ENCODE data around the gene NRF1.
A peak's percentile ranks its signal among the peaks of the same experiment; 100 is the strongest.
"Not testable (repeated sequence)": the region's sequence is repeated elsewhere in the genome, so short reads cannot be mapped to it uniquely, and the experiment has no call there.

NRF1 gene

GRCh38 chr7:129649128-129649690, 37.7 kb downstream of the NRF1 start:
- no peak for DNase-seq

DNA sequence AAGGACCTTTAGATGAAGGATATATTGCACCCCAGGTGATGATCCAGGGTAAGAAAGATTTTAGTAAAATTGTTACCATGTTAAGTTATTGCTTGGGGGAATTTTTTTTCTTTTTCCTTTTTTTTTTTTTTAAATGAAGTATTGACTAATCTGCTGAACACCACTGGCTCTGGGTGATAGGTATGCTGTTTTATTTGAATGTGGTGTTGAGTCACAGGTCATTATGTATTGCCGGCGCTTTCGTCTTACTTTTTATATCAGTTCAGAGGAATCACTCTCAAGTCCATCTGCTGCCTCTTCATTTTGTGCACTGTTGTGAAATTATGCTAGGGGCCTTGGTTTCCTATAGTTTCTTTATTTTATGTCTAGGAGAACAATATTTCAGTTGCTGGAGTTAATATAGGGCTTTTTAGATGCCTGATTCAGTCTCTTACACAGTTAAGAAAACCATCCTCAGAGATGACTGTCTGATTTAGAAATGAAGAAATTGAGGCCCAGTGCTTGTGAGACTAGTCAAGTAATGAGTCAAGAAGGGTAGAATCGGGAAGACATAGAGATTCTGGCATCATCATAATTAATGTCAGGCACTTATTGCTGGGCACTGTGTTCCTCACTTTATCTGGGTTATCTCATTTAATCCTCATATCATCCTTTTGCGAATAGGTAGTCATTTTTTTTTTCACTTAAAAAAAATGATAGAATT, 38.7 kb downstream of the NRF1 start:
- DNase-seq = no peak

DNA sequence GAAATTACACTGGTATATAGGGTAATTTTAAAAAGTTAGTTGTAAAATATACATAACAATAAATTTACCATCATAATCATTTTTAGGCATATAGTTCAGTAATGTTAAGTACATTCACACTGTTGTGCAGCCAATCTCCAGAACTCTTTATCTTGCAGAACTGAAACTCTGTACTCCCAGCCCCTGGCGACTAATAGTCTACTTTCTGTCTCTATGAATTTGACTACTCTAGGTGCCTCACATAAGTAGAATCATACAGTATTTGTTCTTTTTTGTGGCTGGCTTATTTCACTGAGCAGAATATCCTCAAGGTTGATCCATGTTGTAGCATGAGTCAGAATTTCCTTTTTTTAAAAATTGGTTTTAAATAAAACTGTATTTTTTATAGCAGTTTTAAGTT, 41.4 kb downstream of the NRF1 start:
- no peak for DNase-seq

DNA sequence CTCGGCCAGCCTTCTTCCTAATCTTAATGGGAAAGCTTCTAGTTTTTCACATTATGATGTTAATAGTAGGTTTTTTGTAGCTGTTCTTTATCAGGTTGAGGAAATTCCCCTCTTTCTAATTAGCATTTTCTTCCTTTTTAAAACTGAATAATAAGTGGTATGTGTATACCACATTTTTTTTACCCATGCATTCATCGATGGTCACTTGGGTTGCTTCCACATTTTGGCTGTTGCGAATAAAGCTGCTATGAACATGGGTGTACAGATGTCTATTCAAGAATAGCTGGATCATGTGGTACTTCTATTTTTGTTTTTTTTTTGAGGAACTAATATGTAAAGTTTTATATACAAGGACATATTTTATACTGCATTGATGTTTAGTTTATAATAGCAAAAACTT, 44.3 kb downstream of the NRF1 start:
- DNase-seq = no peak

GRCh38 chr7:129657363-129657762, 45.8 kb downstream of the NRF1 start:
- no peak for DNase-seq

- not testable (repeated sequence) for DNase-seq
Observed at GRCh38 chr7:129659907-129660306, 48.4 kb downstream of the NRF1 start.

DNA sequence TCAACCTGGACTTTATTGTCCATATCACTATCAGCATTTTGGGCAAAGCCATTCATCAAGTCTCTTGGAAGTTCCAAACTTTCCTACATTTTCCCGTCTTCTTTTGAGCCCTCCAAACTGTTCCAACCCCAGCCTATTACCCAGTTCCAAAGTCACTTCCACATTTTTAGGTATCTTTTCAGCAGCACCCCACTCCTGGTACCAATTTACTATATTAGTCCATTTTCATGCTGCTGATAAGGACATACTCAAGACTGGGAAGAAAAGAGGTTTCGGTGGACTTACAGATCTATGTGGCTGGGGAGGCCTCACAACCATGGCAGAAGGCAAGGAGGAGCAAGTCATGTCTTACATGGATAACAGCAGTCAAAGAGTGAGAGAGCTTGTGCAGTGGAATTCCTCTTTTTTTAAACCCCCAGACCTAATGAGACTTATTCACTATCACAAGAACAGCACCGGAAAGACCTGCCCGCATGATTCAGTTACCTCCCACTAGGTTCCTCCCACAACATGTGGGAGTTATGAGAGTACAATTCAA, 50.2 kb downstream of the NRF1 start:
- no peak for DNase-seq

DNA sequence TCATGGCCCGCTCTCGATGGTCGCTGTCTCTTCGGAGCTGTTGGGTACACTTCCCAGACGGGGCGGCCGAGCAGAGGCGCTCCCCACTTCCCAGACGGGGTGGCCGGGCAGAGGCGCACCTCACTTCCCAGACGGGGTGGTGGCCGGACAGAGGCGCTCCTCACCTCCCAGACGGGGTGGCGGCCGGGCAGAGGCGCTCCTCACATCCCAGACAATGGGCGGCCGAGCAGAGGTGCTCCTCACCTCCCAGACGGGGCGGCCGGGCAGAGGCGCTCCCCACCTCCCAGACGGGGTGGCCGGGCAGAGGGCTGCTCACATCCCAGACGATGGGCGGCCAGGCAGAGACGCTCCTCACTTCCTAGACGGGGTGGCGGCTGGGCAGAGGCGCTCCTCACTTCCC, 51.7 kb downstream of the NRF1 start:
- not testable (repeated sequence) for DNase-seq

- peak in 1 of 2 donors; percentile 12 for DNase-seq
Observed at GRCh38 chr7:129664029-129665012, 52.8 kb downstream of the NRF1 start.

DNA sequence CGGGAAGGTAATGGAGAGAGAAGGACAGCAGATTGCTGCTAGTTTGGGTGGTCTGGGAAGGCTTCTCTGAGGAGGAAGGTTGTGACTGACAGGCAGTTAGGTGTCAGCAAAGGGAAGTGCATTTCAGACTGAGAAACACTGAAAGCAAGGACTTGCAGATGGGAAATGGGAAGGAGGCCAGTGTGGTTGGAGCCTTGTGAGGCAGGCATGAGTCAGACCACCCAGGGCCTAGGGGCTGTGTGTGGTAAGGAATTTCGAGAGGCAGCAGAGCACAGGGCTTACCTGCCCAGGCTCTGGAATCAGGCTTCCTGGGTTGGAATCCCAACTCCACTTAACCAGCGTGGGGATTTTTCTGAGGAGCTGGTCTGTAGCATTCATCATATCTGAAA, 53.5 kb downstream of the NRF1 start:
- DNase-seq = no peak

GRCh38 chr7:129667116-129667515, 55.6 kb downstream of the NRF1 start:
- no peak for DNase-seq

DNA sequence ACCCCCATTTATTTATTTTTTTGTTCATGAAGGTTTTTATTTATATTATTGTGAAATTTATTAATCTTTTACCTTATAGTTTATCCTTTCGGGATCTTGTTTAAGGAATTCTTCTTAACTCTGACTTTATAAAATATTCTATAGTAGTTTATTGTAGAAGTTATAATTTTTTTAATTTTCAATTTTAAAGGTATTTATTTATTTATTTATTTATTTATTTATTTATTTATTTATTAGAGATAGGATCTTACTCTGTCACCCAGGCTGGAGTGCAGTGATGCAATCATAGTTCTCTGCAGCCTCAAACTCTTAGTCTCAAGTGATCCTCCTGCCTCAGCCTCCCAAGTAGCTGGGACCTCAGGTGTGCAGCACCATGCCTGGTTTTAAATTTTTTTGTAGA, 56.0 kb downstream of the NRF1 start:
- no peak for DNase-seq

DNA sequence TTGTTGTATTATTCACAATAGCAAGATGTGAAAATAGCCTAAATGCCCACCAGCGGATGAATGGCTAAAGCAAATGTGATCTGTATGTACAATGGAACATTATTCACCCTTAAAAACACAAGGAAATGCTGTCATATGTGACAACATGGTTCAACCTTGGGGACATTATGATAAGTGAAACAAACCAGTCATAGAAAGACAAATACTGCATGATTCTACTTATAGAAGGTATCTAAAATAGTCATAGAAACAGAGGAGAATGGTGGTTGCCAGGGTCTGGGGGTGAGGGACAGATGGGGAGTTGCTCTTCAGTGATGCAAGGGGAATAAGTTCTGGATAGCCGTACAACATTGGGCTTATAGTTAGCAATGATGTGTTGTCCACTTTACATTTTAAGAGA, 58.4 kb downstream of the NRF1 start:
- no peak for DNase-seq

- DNase-seq = no peak
Observed at GRCh38 chr7:129670656-129671055, 59.1 kb downstream of the NRF1 start.

GRCh38 chr7:129671266-129671665, 59.7 kb downstream of the NRF1 start:
- no peak for DNase-seq

DNA sequence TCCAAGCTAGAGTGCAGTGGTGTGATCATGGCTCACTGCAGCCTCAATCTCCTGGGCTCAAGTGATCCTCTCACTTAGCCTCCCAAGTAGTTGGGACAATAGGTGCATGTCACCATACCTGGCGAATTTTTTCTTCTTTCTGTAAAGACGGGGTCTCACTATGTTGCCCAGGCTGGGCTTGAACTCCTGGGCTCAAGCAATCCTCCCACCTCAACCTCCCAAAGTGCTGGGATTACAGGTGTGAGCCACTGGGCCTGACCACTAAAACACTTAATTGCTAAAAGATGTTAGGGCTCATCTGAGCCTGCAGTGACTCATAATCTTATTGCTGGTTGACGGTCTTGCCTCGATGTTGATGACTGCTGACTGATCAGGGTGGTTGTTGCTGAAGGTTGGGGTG, 63.0 kb downstream of the NRF1 start:
- DNase-seq = not testable (repeated sequence)

- no peak for DNase-seq
Observed at GRCh38 chr7:129675521-129675920, 64.0 kb downstream of the NRF1 start.

DNA sequence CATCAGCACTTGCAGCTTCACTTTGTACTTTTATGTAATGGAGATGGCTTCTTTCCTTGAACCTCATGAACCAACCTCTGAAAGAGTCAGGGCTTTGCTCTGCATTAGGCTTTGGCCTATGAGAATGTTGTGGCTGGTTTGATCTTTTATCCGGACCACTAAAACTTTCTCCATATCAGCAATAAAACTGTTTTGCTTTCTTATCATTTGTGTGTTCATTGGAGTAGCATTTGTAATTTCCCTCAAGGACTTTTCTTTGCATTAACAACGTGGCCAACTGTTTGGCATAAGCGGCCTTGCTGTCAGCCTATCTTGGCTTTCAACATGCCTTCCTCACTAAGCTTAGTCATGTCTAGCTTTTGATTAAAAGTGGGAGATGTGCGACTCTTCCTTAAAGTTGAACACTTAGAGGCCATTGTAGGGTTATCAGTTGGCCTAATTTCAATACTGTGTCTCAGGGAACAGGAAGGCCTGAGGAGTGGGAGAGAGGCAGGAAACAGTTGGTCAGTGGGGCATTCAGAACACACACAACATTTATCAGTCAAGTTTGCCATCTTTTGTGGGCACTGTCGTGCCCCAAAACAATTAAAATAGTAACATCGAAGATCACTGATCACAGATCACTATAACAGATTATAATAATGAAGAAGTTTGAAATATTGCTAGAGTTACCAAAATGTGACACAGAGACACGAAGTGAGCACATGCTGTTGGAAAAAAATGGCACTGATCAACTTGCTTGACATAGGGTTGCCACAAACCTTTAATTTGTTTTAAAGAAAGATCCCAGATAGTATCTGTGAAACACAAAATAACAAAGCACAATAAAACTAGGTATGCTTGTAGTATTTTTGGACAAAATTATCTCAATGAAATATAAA, 64.7 kb downstream of the NRF1 start:
- no peak for DNase-seq

DNA sequence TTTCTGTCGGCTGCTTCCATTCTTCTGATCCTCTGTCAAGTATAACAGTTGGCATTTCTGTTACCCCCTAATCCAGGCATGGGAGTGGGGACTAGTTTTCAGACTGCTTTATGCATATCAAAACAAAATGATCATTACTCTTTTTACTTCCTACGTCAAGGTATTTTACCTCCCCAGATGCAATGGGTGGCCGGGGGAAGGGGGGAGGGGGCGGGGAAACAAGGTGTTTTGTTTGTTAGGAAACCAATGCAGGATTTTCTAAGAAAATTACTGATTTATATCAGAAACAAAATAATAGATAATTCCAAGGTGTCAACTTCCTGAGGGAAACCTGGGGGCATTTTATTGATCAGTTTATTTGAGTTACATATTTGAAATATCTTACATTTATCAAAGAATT, 66.3 kb downstream of the NRF1 start:
- DNase-seq = no peak

DNA sequence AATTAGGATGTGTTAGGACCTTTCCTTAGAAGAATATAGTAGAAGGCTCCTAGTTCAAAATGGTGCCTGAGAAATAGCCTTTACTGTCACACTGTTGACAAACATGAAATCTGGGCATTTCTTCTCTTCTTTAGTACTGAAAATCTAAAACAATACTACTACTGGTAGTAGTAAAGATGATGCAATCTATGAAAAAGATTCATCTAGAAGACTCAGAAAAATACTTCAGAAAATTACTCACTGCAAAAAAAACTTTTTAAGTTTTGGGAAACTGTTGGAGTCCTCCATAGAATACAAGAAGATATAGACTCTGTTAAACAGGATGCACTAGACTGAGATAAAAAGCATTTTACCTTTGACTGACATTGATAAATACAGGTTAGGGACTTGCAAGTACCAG, 67.1 kb downstream of the NRF1 start:
- DNase-seq = no peak

GRCh38 chr7:129680400-129680799, 68.9 kb downstream of the NRF1 start:
- DNase-seq = no peak

DNA sequence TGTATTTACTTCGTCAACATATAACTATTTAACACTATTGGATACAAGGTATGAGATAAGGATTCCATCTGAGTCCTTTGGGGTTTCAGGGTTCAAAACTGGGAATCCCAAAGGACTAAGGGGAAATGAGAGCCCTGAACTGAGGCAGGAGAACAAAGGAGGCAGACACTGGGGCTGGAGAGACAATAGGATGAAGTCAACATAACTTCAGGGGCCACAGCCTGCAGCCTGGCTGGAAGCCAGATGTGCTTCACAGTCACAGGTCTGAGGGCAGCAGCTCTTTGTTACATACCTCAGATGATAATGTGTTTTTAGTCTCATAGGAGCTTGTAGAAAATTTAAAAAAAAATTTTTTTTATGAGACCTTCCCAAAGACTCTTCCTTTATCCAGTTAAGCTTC, 73.3 kb downstream of the NRF1 start:
- DNase-seq = no peak

All from hippocampal formation (tissue), 2 donors.